Left colon (tissue), 2 donors: ENCODE measurements around the gene ZFPL1. TPM values are rescaled to one million over a fixed set of nuclear protein-coding genes. Genes with fewer than 3 reads are reported as not detected.

Experiments used
- ATAC-seq: fragments of 200-7000 bp; cut with Tn5 transposase; one replicate; pipeline ENCODE4 v1.9.1; 2020; ENCODE audit warnings: mild to moderate bottlenecking, moderate library complexity
- DNase-seq, 2 donors: peaks; one replicate each; pipeline ENCODE4 v3.0.0-alpha.2; 2020
- intact Hi-C, 2 donors: fragments of 100-400 bp; cut with DNase I in 1 of 2; cut with micrococcal nuclease in 1 of 2; formaldehyde crosslinking; loops; one replicate each; pipeline versions ENCODE4 v1.11.2 to v1.14.0; 2022; cut with DNase I, micrococcal nuclease
- microRNA-seq, 2 donors: library from miRNA; unstranded; fragments of <30 nt; microRNA quantifications; one replicate each; pipeline versions ENCODE4 v1.1.0 to v1.2.0, GENCODE V29; 2020
- total RNA-seq, 2 donors: library from RNA; stranded (reverse); fragmentation: NEBNext Ultra II Directional; extraction: Animal tissue kit (Norgen Biotek cat#: 25700); gene quantifications; one replicate each; pipeline ENCODE4 v1.2.1, GENCODE V29; 2021
- donor health status: DM: no; HTN: no; CAD: no.
- donor health status: DM: yes; HTN: yes; CAD: no.

ZFPL1 gene
- total RNA-seq, 2 donors from 2014 or later, result 45.3 to 45.6 TPM

DNA sequence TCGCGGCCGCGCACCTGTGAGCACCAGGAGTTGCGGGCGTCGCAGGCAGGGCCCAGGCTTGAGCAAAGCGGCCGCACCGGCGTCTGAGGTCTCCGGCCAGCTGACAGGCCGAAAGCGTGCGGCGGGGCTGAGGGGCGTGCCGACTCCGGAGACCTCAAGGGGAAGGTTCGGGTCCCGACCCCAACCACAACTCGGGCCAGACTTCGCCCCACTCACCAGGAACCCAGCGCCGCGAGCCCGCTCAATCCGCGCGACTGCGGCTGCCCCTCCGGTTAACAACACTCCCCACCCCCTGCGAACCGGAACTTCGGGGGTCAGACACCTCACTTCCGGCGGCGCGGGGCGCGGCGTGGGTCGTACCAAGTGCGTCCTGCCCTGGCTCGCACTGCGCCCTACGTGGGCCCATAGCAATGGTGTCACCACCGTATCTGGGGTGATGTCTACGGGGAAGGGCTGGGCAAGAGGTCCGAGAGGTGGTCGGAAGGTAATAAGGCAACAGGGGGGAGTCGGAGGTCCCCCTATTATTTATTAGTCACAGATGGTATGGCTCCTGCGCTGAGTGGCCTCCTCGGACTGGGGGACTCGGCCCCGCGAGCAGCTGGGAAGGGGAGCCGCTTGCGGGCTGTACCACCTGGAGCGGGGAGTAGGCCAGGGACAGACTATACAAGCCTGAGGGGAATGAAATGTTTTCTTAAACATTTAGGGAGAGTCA lies 50.4 kb downstream of the ZFPL1 start, which contains the start of gene SYVN1:
SYVN1 (minus strand) TSS at position 280 of the 712 bp plus-strand sequence. CDS start 918 bp downstream, outside the sequence.
- ATAC-seq (peak; percentile 76), DNase-seq (peak; percentile 94 to 96)
- intact Hi-C loops, result no loop called here

DNA sequence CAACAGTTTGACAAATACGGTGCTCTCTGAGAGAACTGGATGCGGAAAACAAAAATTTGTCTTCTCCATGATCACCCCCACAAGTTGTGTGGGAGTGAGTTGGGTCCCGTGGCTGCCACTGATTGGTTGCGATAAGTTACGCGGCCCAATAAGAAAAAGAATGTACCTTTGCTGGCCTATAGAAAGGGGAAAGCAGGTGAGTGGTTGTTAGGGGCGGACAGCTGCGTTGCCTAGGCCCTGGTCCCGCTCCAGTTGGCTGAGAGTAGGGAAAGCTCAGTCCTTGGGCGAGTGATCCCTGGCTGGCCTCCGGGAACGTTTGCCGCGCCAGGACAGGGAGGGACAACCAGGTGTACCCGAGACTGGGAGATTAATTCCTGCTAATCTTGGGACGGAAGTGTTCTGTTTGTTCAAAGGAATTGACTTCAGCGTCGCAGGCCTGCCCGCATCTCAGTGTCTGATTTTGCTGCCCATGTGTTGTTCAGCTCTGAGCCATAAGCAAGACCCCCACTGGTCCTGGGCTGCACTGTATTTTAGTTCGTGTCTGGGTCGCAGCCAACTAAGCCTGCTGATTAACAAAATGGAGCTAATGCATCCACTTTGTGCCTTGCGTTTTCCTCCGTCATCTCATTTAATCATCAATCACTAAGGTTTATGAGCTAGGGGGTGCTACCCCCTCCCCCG lies 51.1 kb downstream of the ZFPL1 start:
- intact Hi-C loops, result no loop called here
- ATAC-seq (peak; percentile 76), DNase-seq (peak; percentile 91 to 97)

DNA sequence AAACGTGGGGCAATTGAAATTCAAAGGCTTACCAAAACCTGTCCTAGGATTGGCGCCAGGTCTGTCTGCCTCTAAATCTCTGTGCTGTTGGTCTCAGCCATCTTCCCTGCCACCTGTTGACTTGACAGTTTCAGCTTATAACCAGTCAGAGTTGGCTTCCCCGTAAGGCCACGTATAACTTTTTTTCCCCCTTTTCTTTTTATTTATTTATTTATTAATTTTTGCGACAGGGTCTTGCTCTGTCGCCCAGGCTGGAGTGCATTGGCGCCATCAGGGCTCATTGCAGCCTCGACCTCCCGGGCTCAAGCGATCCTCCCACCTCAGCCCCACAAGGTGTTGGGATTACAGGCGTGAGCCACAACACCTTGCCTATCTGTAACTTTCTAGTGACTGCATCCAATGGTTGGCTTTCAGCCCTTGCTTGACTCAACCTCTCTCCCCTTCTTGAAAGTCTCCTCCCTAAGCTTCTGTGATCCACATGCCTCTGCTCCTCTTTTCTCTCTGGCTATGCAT lies 51.7 kb downstream of the ZFPL1 start:
- intact Hi-C loops, result loop anchor here in 1 of 2 donors (2.0 kb wide), 1 partner anchor 45 kb away; the partner anchor contains the start of gene CAPN1
- DNase-seq (peak in 1 of 2 donors; percentile 32), ATAC-seq (no peak)

DNA sequence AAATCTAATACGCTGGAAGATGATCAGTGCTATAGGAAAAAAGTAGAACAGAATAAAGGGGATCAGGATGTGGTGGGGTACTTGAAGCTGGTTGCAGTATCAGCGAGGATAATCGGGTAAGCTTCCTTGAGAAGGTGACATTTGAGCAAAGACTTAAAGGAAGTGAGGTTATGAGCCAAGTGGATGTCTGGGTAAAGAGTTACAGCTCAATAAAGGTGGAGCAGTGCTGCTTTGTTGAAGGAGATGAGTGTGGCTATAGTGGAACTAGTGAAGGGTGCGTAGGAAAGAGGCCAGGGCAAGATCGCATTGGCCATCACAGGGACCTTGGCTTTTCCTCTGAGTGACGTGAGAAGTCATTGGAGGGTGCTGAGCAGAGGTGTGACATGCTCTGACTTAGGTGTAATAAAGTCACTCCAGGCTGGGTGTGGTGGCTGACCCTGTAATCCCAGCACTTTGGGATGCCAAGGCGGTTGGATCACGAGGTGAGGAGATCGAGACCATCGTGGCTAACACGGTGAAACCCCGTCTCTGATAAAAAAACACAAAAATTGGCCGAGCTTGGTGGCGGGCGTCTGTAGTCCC lies 52.6 kb downstream of the ZFPL1 start:
- DNase-seq (peak; percentile 50 to 74), ATAC-seq (peak; percentile 46)
- intact Hi-C loops, result loop anchor here in 1 of 2 donors (2.0 kb wide), 1 partner anchor 44 kb away; the partner anchor contains the start of gene CAPN1

Small RNA genes lying within 50 kb of the gene (microRNA-seq; reads per million reads assigned to microRNA genes)
- 0 reads per million in 2 donors for gene MIR6751

Other genes with a start within 250 kb of the ZFPL1 start
- gene CDC42BPG, start 239.6 kb upstream of the ZFPL1 start, total RNA-seq, result 10 to 100 TPM; 44.5 to 45.5 TPM
- gene EHD1, start 205.6 kb upstream of the ZFPL1 start, total RNA-seq, result 10 to 100 TPM; 76.1 to 91.5 TPM
- gene ATG2A, start 167.0 kb upstream of the ZFPL1 start, total RNA-seq, result 10 to 100 TPM; 25.3 to 43.4 TPM
- 10 to 100 TPM; 25.1 to 39.6 TPM for gene PPP2R5B, start 159.5 kb upstream of the ZFPL1 start, total RNA-seq
- gene GPHA2, start 148.3 kb upstream of the ZFPL1 start, total RNA-seq, result not detected
- gene MAJIN, start 112.1 kb upstream of the ZFPL1 start, total RNA-seq, result not detected
- gene BATF2, start 87.3 kb upstream of the ZFPL1 start, total RNA-seq, result 10 to 100 TPM; 17.4 to 17.6 TPM
- gene ARL2, start 70.1 kb upstream of the ZFPL1 start, total RNA-seq, result 10 to 100 TPM; 59.1 to 60.3 TPM
- gene SNX15, start 56.8 kb upstream of the ZFPL1 start, total RNA-seq, result 10 to 100 TPM; 38.9 to 41.4 TPM
- gene SAC3D1, start 43.0 kb upstream of the ZFPL1 start, total RNA-seq, result 10 to 100 TPM; 11.1 to 11.6 TPM
- gene NAALADL1, start 25.7 kb upstream of the ZFPL1 start, total RNA-seq, result 10 to 100 TPM in 1 of 2 donors, 1 to 10 TPM in 1; 7.8 to 34.1 TPM
- gene CDCA5, start 182 bp upstream of the ZFPL1 start, total RNA-seq, result 1 to 10 TPM; 3.0 to 7.3 TPM
- 100 to 1,000 TPM; 174 to 186 TPM for gene VPS51, start 12.0 kb downstream of the ZFPL1 start, total RNA-seq
- gene TM7SF2, start 27.6 kb downstream of the ZFPL1 start, total RNA-seq, result 10 to 100 TPM; 24.6 to 36.0 TPM
- gene ZNHIT2, start 33.5 kb downstream of the ZFPL1 start, total RNA-seq, result 1 to 10 TPM; 7.3 to 9.7 TPM
- gene FAU, start 37.9 kb downstream of the ZFPL1 start, total RNA-seq, result 100 to 1,000 TPM; 701 to 737 TPM
- gene MRPL49, start 38.1 kb downstream of the ZFPL1 start, total RNA-seq, result 10 to 100 TPM; 47.0 to 54.5 TPM
- 10 to 100 TPM; 64.5 to 70.4 TPM for gene SYVN1, start 50.3 kb downstream of the ZFPL1 start, total RNA-seq
- gene SPDYC, start 86.0 kb downstream of the ZFPL1 start, total RNA-seq, result not detected
- gene CAPN1, start 97.7 kb downstream of the ZFPL1 start, total RNA-seq, result 100 to 1,000 TPM; 316 to 367 TPM
- 1 to 10 TPM; 4.3 to 9.8 TPM for gene POLA2, start 177.7 kb downstream of the ZFPL1 start, total RNA-seq
- gene CDC42EP2, start 230.6 kb downstream of the ZFPL1 start, total RNA-seq, result 10 to 100 TPM; 10.3 to 16.2 TPM
- 10 to 100 TPM; 25.9 to 33.1 TPM for gene DPF2, start 249.6 kb downstream of the ZFPL1 start, total RNA-seq